Adrenal gland (tissue), 5 donors: ENCODE results near the gene KRTCAP3.

Source experiments
- CTCF ChIP-seq, 6 experiments: fragments of 450-650 bp in 4 of 6; fragments of 200-600 bp in 2 of 6; sonication (generic) in 1 of 6; IDR thresholded peaks; 1 replicate in 5 of 6; 2 replicates in 1 of 6; pipeline versions ENCODE4 v1.5.1 to v1.8.0; 2016 to 2021; ENCODE audit warnings: antibody characterized with exemption in 6 of 6, mild to moderate bottlenecking in 2 of 6, moderate library complexity in 1 of 6
- POLR2A ChIP-seq, 2 donors: fragments of 450-650 bp; IDR thresholded peaks; one replicate each; pipeline ENCODE4 v1.6.1; 2017; ENCODE audit warnings: antibody characterized with exemption in 2 of 2, mild to moderate bottlenecking in 2 of 2, moderate library complexity in 1 of 2
- donor health status: DM: no; HTN: no; CAD: no.

- no peak for TF ChIP-seq CTCF (IDR thresholded peaks at IDR 0.05)
- TF ChIP-seq POLR2A (IDR thresholded peaks at IDR 0.05) = no peak
Observed at GRCh38 chr2:27422958-27423357, 19.2 kb upstream of the KRTCAP3 start.
